Measurements from ENCODE around the gene CDK6.
A peak's percentile ranks its signal among the peaks of the same experiment; 100 is the strongest.

The CDK6 gene

DNA sequence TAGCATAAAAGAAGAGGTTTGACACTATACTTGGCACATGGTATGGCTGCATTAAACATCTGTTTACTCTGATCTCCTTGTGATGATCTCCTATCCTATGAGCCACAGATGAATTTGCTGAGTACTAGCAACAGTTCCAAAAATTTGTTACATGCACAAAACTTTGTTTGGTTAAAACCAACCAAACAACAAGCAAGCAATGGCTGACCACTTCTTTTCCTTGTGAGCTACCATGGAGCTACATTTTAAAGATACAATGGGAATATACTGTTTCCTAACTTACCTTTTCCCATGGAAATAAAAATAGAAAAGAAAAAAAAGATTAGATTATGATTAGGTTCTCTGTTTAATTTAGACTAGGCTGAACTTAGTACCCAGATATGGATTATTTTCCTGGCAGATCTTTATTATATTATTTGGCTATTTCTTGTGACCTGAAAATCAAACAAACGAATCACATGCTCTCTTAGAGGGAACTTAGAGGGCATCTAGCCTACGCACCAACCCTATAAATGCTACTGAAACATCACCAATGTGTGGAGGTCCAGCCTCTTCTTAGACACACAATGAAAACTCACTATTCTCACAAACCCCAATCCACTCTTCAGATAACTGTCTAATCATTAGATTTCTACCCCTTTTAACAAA lies 166.0 kb downstream of the CDK6 start:
- no peak for DNase-seq

DNA sequence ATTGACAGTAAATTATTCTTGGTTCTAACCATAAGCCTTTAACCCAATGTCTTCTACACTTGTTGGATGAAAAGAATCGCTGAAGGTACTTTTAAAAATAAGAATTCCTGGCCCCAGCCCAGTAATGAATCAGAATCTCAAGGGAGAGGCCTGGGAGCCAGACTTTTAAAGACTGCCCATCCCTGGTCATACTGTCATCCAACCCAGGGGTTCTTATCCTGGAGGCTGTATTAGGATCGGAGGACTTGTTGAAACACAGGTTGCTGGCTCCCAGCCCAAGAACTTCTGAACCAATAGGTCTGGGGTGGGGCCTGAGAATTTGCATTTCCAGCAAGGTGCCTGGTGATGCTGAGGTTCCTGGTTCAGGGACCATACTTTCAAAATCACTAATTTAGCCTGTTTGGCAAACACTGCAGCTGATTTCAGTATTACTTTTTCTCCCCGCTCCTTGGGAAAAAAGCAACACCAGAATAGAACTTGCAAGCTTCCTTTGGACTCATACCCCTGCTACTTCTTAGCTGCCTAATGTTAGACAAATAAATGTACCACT lies 166.7 kb downstream of the CDK6 start:
- no peak for DNase-seq

DNA sequence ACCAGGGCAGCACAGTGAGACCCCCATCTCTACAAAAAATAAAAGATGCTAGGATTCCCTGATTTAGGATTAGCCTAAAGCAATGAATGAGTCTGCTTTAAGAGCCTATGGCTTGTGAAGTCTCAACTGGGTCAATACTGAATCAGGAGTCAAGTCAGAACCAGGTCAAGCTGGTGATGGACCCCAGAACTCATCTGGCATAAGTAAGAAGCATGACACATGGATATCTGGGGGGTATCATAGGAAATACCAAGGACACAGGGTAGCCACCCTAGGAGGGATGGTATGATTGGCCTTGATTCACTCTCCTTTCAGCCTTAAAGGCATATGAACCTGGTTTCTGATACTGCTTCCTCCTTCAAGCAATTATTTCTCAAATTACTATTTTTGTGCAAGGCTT lies 167.8 kb downstream of the CDK6 start:
- no peak for DNase-seq

DNA sequence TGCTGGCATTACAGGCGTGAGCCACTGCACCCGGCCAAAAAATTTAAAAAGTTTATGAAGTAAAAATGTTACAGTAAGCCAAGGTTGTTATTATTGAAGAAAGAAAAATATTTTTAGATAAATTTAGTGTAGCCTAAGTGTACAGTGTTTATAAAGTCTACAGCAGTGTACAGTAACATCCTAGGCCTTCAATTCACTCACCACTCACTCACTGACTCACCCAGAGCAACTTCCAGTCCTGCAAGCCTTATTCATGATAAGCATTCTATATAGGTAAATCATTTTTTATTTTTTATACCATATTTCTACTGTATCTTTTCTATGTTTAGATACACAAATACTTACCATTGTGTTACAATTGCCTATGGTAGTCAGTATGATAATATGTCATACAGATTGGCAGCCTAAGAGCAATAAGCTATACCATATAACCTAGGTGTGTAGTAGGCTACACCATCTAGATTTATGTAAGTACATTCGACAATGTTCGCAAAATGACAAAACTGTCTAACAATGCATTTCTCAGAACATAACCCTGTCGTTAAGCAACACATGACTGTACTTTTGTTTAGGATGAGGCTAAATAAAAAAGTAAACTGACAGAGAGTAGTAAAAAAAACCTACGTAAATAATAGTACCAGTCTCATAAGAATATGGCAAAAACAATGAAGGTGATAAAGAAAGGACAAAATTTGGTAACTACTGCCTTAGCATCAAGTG lies 168.4 kb downstream of the CDK6 start:
- no peak for DNase-seq

DNA sequence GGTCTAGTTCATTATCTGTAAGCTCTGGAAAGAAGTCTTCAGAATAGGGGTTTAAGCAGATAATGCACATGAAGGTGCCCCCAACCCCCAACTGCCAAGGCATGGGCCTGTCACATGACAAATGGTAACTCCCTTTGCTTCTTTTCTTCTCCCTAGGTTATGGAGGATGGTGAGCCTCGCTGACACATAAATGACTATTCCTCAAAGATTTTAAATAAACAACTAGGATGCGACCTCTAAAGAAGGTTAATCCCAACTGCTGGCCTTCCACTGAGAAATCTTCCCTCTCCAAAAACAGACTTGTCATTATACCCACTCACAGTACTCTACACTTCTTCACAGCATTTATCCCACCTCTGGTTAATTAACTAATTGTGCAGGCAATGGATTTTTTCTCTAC lies 170.4 kb downstream of the CDK6 start:
- no peak for DNase-seq

DNA sequence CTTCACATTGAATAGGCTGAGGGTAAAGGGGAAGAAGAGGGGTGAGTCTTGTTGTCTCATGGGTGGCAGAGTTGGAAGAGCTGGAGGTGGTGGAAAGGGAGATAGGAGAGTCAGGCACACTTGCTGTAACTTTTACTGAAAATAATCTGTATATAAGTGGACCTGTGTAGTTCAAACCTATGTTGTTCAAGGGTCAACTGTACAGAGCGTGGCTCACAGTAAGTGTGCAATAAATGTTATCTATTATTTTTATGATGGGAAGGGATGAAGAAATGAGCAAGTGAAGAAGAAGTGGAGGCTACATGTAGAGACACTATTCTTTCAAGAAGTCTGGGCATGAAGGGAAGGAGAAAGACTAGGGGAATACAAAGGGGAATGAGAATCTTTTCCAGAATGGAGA lies 174.7 kb downstream of the CDK6 start:
- no peak for DNase-seq

DNA sequence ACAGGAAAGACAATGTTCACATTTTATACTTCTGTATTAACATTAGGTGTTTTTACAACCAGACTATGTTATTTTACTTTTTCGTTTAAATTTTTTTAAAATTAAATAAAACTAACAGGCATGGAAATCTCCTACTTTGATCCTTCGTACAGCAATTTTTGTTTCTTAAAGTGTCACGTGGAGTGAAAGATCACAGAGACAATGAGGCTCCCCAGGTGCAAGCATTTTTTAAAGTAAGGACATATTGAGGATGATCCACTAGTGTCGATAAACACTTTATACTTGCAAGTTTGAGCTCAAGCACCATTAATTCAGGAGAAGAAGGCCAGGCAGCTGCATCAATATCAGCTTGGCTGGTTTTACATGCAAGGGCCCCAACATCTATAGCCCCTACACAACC lies 177.7 kb downstream of the CDK6 start:
- no peak for DNase-seq

DNA sequence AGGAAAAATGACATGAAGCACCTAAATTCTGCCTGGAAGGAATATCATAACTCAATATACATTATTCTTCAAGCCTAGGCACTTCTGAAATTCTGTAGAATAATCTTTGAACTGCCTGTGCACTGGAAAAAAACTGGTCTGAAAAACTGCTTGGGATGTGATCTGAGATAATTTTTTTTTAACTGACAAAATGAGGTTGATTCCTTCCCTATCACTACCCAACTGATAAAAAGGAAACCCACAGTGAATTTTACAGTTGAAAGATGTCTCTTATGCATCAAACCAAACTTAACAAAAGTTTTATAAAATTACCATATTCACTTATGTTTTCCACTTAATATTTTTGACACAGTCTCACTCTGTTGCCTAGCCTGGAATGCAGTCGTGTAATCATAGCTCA lies 179.0 kb downstream of the CDK6 start:
- DNase-seq: no peak

DNA sequence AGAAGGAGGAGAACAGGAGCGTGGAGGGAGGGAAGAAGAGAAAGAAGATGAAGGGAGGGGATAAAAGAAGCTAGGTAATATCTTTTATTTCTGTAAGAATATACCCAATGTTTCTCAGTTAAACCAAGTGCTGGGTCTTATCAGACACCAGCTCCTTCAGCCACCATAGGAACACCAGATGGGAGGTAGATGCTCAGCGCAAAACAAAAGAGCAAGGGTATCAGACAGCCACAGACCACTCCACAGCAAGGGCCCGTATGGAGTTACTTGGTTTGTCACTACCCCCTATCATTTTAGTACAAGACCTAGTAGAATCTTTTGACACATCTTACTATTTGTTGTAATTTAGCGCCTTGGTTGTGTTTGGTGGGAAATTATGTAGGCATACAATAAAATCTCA lies 180.3 kb downstream of the CDK6 start:
- DNase-seq: no peak

DNA sequence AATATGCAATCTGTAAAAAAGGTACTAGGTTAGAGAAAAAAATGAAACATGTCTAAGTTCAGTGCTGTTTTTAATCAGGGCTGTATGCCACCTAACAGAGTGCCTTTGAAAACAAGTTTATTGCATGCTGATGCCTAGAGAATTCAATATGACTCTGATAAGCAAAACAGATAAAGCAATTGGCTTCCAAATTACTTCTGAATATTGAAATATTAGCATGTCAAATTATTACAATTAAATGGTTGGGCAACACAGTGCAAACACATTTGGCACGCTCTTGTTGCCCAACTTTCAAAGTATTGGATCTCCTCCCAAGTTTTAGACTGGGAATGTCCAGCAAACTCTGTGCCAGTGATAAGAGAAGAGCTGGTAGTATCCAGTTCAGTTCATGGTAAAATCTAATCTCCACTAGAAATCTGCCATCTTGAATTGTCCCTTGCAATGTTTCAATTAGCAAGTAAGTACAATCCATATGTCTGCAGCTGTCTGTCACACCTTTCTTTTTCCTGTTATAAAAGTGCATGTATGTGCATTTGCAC lies 181.0 kb downstream of the CDK6 start:
- no peak for DNase-seq

DNA sequence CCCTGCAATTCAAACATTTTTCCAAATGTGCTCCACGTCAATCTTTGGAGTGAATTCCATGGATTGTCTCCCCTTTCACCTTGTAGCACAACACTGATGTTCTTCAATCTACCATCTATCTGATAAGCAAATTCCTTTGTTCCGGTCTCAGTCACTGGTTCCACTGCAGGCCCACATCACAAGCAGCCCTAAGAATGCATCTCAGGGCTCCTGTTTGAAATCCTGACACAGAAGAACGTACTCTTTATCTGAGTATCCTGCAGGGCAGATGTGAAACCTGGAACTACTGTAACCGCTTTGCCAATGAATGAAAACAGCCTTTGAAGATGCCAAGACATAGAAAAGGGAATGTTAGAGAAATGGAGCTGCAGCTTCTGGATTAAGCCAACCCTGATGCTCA lies 183.2 kb downstream of the CDK6 start:
- DNase-seq: no peak

DNA sequence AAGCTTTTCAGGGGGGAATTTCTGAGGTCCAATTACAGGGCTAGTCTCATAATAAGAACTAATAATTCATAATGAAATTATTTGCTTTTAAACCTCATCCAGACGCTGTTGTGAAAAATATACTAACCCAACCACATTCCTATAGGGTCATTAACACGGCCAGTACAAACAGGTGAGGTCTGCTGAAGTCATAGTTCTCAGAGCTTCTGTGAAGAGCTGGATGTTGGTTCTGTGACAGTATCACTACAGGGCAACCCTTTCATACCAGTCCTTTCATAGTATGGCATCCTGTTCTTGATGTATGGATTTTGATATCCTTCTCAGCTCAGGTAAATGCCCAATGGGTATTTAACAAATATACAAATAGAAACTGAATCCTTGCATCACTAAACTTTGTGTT lies 183.8 kb downstream of the CDK6 start:
- no peak for DNase-seq

DNA sequence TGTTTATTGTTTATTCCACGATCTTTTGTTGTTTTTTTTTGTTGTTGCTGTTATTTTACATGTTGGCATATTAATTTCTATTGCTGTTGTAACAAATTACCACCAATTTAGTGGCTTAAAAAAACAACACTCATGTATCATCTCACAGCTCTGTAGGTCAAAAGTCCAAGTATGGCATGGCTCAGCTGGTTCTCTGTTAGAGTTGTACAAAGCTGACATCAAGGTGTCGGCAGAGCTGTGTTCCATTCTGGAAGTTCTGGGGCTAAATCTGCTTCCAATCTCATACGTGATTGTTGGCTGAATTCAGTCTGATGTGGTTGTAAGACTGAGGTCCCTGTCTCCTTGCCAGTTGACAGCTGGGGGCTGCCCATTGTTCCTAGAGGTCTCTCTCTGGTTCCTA lies 186.0 kb downstream of the CDK6 start:
- DNase-seq: no peak

DNA sequence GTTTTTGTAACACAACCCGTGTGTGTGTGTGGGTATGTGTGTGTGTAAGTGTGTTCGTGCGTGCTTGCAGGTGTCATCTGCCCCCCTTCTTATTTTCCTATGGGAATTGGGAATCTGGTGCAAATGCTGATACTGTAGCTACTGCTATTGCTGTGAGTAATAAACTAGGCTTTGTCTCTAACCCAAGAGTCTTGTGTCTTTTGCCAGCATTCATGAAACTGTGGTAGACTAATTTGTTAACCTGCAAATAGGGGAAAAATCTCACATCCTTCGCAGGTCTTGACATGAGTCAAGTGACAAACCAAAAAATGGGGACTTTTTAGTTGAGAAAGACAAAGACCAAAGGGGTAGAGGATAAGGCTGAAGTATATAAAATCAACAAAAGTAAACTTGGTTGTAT lies 188.3 kb downstream of the CDK6 start:
- no peak for DNase-seq

DNA sequence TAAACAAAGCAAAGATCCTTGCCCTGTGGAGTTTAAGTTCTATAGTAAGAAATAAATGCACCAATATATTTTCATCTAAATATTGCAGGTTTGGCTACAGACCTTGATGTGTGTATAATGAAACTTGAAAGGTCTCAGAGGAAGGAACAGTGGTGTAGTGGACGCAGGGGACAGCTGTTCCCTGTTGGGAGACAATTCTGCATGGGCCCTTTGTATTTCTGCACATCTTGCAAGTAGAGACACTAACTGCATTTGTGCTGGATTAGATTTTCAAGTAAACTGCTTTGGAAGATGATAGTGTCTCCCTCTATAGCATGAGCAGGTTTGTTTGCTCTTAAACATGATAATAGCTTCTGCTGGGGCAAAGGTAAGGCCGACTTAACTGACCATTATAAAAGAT lies 188.7 kb downstream of the CDK6 start:
- DNase-seq: no peak

DNA sequence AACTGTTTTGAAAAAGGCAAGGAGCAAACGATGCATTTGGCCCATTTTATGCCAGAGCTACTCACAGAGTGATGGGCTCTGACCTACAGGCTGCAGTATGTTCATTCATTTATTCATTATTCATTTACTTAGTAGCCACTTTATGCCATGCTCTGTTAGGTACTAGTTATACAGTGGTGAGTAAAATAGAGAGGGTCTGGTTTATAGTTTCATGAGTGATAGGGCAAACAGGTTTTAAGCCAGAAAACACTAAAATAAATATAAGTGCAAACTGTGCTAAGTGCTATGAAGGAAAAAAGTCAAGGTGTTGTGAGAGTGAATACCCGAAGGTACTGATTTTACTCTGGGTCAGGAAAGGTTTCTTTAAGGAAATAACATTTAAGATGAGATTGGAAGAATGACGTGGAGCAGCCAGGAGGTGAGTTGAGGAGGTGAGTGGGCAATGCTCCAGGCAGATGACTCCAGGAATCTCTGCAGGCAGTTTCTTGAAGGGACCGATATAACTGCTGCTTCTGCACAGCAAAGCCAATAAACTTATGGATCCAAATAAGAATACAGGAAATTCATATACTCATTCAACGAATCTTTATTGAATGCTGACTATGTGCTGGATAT lies 189.3 kb downstream of the CDK6 start:
- DNase-seq: no peak

DNA sequence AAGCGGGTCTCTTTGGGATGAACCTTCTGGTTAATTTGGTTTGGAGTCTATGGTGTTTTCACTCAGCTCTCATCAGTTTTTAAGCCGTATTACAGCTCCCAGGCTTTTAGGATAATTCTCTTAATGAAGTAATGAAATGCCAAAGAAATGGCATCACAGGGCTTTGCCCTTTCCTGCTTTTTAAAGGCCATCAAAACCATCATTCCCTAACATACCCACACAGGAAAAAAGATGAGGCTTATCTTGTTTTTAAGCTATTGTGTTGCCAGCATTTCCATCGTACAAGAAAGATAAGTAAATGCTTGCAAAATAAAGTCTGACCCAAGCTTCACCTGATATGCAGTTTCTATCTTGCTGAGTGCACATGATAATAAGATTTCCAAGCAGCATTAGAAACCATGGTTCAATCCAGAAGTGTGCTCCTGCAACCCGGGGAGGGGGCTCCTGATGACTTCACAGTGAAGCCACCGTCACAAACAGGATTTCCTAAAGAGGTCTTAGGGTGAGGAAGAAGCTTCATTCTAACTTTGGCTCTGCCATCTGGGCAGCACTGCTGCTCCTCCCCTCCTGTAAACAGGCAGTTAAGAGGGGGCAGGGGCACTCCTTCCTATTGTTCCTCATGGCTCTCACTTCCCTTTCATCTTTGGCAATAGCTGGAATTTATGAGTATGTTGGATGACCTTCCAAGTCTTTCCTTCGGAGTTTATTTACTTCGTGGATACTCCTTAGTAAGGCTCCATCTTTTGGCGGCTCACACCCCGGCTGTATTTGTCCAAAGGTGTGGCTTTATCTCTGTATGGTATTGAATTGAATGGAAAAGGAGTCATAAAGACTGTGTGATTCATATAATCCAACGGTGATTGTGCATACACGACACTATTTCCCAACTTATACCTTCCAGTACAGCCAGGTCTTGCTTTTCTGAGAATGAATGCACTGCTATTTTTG lies 191.0 kb downstream of the CDK6 start:
- DNase-seq: no peak

DNA sequence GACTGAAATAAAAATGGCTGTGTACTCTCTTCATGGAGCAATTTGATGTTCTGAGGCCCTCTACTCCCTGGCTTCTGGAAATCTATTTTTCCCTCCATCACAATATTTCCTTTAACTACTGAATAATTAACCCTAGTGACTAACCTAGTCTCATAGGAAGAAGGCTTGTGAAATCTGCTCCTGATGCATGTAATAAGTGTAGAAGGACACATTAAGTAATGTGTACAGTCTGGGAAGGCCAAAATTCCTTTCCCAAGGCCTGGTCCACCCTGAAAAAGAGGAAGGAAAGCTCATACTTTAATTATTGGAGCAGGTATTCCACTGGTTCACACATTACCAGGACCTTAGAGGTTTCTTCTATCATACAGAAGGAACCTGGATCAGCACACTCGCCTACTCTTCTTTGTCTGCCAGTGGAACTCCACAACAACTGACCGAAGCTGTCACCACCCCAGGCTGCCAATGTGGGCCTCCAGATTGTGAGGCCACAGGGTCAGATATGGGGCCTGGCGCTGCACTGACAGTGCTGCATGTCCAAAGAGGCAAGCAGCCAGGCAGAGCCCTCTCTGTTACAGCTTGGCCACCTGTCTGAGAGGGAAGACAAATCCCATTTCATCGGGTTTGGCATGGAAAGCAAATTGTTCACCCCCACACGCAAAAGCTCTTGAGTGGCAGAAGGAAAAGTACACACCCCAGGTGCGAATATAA lies 191.8 kb downstream of the CDK6 start:
- no peak for DNase-seq

DNA sequence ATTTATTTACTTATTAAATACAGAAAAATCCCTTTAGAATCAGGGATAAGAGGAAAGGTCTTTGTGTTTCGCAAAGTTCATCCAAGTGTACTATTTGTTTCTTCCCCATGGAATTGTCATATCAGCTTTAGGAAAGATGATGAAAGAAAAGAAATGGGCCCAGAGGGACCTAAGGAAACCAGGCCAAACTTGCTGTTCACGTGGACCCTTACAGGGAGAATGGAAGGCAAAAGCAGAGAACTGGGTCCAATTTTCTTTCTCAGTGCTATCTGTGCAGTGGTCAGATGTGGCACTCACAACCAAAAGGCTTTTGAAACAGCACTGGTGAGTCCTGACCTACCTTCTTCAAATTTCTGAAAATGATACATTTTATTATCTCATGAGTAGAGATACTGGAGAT lies 192.6 kb downstream of the CDK6 start:
- DNase-seq: no peak

DNA sequence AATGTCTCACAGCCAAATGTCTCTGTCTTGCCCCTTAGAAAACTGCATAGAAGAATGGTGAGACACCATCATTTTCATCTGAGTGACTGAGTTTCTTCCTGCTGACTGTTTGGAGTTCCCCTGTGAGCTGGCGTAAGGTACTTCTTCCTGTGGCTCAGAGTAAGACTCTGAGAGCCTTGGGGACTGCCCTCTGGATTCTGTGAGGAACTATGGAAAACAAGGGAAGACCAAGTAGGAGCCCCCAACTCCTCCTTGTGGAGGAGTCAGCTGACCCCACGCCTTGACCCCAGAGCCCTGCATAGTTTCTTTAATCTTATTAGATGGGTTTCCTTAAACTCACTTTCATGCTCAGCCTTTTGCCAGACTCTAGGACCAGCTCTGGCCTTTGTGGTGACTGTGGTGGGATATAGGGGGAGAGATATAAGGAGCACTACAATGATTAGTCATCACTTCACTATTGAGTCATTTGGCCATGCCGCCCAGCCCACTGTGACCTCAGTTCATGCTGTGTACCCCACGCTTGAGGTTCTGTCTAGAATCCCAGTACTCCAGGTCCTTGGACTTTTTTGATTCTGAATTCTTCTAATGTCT lies 194.4 kb downstream of the CDK6 start:
- peak; percentile 40 for DNase-seq

DNA sequence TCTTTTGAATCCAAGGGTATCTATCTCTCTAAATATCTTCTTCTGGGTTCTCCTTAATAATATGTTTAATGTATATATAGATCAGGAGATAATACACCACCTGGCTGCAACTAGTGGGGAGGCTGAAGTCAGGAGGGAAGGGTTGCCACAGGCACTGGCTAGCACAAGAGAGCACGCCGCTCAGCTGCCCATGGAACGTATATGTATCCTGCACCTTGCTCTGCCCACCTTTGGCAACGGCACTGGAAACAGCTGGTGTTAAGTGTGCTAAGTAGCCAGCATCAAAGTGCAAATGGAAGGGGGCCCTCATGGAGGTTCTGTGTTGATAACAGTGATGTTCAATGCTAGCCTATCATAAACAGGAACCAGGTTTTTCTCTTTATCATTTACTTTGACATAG lies 196.4 kb downstream of the CDK6 start:
- no peak for DNase-seq
